Measurements from ENCODE around the gene UNC5A. TPM values are rescaled to one million over a fixed set of nuclear protein-coding genes. Genes with fewer than 3 reads are reported as not detected.

Gene UNC5A
- total RNA-seq, 4 donors from 2014 or later, result not detected

GRCh38 chr5:176908675-176909368 is 98.5 kb downstream of the UNC5A start:
- Histone ChIP-seq H3K27ac (no peak overlapping the region), H3K27me3 (no peaks in the 10 kb centered on the region), H3K4me1 (no peaks in the 10 kb centered on the region), H3K4me3 (no peak overlapping the region), H3K36me3 (peaks cover 3 to 59% (median 7%) of the 10 kb centered on the region in 3 donors), H3K9me3 (no peaks in the 10 kb centered on the region)
- TF ChIP-seq EP300 (IDR thresholded peaks at IDR 0.05) (no peak), POLR2A (IDR thresholded peaks at IDR 0.05) (no peak), CTCF (IDR thresholded peaks at IDR 0.05) (no peak)
- 67 to 79% methylated on average over 5 of the region's 5 CpGs for WGBS, 2 donors
- DNase-seq (ENCODE audit: low spot score in 2 of 2), result no peak

- H3K4me3 ChIP-seq, result no peak overlapping the region
- 83 to 85% methylated on average over 2 of the region's 2 CpGs for WGBS, 2 donors
- no peak for TF ChIP-seq EP300 (IDR thresholded peaks at IDR 0.05)
- no peak for TF ChIP-seq POLR2A (IDR thresholded peaks at IDR 0.05)
- TF ChIP-seq CTCF (IDR thresholded peaks at IDR 0.05), result no peak
- DNase-seq (ENCODE audit: low spot score in 2 of 2), result no peak
- H3K4me1 ChIP-seq, result no peaks in the 10 kb centered on the region
- H3K27ac ChIP-seq, result no peak overlapping the region
- no peaks in the 10 kb centered on the region for H3K27me3 ChIP-seq
- no peaks in the 10 kb centered on the region for H3K9me3 ChIP-seq
- peaks cover 0 to 29% (median 0%) of the 10 kb centered on the region in 3 donors for H3K36me3 ChIP-seq
Observed at GRCh38 chr5:176912115-176912514, 101.8 kb downstream of the UNC5A start.

GRCh38 chr5:176915906-176916305 is 105.5 kb downstream of the UNC5A start:
- Histone ChIP-seq H3K27me3 (no peaks in the 10 kb centered on the region), H3K9me3 (no peaks in the 10 kb centered on the region), H3K27ac (no peak overlapping the region), H3K4me1 (no peaks in the 10 kb centered on the region), H3K4me3 (no peak overlapping the region), H3K36me3 (peaks cover 0 to 29% (median 0%) of the 10 kb centered on the region in 3 donors)
- no peak for DNase-seq (ENCODE audit: low spot score in 2 of 2)
- 69 to 72% methylated on average over 2 of the region's 2 CpGs for WGBS, 2 donors
- TF ChIP-seq POLR2A (IDR thresholded peaks at IDR 0.05) (no peak), EP300 (IDR thresholded peaks at IDR 0.05) (no peak), CTCF (IDR thresholded peaks at IDR 0.05) (no peak)

GRCh38 chr5:176916337-176916736 is 106.0 kb downstream of the UNC5A start:
- DNase-seq (ENCODE audit: low spot score in 2 of 2), result no peak
- Histone ChIP-seq H3K4me3 (no peak overlapping the region), H3K4me1 (no peaks in the 10 kb centered on the region), H3K27me3 (no peaks in the 10 kb centered on the region), H3K36me3 (peaks cover 0 to 28% (median 0%) of the 10 kb centered on the region in 3 donors), H3K9me3 (no peaks in the 10 kb centered on the region), H3K27ac (no peak overlapping the region)
- TF ChIP-seq POLR2A (IDR thresholded peaks at IDR 0.05) (no peak), EP300 (IDR thresholded peaks at IDR 0.05) (no peak), CTCF (IDR thresholded peaks at IDR 0.05) (no peak)

- H3K4me3 ChIP-seq, result no peak overlapping the region
- no peaks in the 10 kb centered on the region for H3K9me3 ChIP-seq
- no peak for DNase-seq (ENCODE audit: low spot score in 2 of 2)
- peaks cover 0 to 31% (median 0%) of the 10 kb centered on the region in 3 donors for H3K36me3 ChIP-seq
- H3K27me3 ChIP-seq, result no peaks in the 10 kb centered on the region
- TF ChIP-seq EP300 (IDR thresholded peaks at IDR 0.05) (no peak), CTCF (IDR thresholded peaks at IDR 0.05) (no peak), POLR2A (IDR thresholded peaks at IDR 0.05) (no peak)
- no peak overlapping the region for H3K27ac ChIP-seq
- H3K4me1 ChIP-seq, result no peaks in the 10 kb centered on the region
- WGBS, 2 donors, result 95 to 96% methylated on average over 6 of the region's 6 CpGs
Observed at GRCh38 chr5:176918613-176919012, 108.3 kb downstream of the UNC5A start.
